ENCODE data around the gene PHF21B.

DNA sequence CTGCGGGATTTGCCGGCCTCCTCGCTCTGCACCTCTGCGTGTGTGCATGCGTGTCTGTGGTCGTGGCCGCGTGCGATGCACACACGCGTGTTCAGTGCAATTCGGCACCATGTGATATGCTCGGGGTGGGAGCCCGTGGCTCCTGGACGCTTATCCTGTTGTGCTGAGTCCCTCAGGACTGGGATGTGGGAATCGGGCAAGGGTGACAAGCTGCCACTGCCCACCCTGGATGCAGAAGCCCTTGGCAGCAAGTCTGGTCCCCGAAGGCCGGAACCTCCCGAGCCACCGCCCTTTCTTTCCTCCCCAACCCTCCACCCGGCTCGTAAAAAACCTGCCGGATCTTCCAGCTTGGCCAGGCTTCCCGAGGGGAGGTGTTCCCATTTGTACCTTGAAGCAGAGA lies 128.2 kb downstream of the PHF21B start:
- TF ChIP-seq CTCF (IDR thresholded peaks at IDR 0.05): no peak
- no peak for TF ChIP-seq EZH2 (IDR thresholded peaks at IDR 0.05)
- TF ChIP-seq EZH2phosphoT487 (IDR thresholded peaks at IDR 0.05): no peak

Data from neural progenitor cell (in vitro differentiated cells).